HG03064 (cell line): ENCODE results near the gene EIPR1.
"Not testable (repeated sequence)": the region's sequence is repeated elsewhere in the genome, so short reads cannot be mapped to it uniquely, and the experiment has no call there.

Experiments used
- ATAC-seq: cut with Tn5 transposase; IDR thresholded peaks from one replicate; pipeline ENCODE4 v1.9.1; 2021; ENCODE audit warnings: low read depth; ENCODE audit not compliant: unreplicated experiment

The EIPR1 gene

DNA sequence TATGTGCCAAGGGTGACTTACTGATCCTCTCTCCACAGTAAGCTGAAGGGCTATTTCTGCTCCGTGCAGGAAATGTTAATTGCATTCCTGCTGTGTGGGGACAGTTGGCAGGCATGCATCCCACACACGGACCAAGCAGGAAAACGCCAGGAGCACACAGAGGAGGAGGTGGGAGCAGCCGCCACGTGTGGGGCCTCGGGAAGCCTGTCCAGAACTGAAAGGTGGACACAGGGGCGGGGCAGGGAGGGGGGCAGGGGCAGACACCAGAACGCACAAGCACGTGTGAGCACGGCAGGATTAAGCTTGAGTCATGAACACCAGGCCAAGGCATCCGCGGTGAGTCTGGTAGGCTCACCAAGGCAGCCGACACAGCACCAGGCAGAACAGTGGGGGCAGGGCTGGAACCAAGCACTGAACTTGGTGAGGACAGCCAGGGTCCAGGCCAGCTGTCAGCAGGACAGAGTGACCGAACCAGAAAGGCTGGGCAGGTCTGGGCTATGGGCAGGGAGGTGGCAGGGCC is 177.1 kb downstream of the EIPR1 start:
- no peak for ATAC-seq

DNA sequence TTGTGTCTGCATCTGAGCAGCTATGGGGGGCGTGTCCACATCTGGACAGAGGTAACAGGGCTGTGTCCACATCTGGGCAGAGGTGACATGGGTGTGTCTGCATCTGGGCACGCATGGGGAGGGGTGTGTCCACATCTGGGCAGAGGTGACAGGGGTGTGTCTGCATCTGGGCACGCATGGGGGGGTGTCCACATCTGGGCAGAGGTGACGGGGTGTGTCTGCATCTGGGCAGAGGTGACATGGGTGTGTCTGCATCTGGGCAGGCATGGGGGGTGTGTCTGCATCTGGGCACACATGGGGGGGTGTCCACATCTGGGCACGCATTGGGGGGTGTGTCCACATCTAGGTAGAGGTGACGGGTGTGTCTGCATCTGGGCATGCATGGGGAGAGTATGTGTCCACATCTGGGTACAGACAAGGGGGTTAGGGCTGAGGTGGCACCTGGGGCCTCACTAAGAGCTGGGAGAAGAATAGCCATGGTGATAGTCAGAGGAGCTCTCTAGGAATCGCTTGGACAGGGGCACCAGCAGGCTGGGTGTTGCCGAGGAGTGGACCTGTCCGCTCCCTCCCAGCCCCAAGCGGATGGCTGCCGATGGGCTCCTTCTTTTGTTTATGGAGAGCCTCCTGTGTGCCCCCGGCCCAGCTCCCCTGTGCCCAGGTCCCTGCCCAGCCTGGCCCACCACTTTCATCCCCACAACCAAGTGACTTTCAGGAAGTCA is 177.8 kb downstream of the EIPR1 start:
- no peak for ATAC-seq

DNA sequence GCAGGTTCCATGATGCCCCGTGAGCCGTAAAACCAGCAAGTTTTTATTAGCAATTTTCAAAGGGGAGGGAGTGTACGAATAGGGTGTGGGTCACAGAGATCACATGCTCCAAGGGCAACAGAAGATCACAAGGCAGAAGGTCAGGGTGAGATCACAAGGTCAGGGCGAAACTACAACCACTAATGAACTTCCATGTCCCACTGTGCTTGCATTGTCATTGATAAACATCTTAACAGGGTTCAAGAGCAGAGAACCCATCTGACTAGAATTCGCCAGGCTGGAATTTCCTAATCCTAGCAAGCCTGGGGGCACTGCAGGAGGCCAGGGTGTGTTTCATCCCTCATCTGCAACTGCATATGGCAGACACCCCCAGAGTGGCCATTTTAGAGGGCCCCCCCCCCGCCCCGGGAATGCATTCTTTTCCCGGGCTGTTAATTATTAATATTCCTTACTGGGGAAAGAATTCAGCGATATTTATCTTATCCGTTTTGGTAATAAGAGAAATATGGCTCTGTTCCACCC is 178.9 kb downstream of the EIPR1 start:
- not testable (repeated sequence) for ATAC-seq

DNA sequence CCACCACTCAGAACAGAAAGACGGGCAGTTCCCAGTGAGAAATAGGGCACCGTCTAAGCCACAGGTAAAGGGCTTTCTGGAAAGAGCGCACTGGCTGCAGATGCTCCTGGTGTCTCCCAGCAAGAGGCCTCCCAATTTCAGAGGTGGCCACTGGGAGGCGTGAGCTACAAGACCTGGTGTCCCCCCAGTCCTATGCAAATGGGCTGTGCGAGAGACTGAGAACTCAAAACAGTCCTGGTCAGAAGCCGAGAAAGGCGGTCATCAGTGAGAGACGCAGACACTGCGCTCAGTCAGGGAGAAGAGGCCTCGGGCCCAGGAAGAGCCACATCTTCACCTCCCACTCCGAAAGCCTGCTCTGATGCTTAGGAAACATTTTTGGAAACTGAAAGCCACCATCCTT is 179.5 kb downstream of the EIPR1 start:
- ATAC-seq: no peak

- ATAC-seq: no peak
These were observed 180.3 kb downstream of the EIPR1 start for GRCh38 chr2:3197308-3197707.

- ATAC-seq: no peak
These were observed 180.9 kb downstream of the EIPR1 start for GRCh38 chr2:3196716-3197115.

DNA sequence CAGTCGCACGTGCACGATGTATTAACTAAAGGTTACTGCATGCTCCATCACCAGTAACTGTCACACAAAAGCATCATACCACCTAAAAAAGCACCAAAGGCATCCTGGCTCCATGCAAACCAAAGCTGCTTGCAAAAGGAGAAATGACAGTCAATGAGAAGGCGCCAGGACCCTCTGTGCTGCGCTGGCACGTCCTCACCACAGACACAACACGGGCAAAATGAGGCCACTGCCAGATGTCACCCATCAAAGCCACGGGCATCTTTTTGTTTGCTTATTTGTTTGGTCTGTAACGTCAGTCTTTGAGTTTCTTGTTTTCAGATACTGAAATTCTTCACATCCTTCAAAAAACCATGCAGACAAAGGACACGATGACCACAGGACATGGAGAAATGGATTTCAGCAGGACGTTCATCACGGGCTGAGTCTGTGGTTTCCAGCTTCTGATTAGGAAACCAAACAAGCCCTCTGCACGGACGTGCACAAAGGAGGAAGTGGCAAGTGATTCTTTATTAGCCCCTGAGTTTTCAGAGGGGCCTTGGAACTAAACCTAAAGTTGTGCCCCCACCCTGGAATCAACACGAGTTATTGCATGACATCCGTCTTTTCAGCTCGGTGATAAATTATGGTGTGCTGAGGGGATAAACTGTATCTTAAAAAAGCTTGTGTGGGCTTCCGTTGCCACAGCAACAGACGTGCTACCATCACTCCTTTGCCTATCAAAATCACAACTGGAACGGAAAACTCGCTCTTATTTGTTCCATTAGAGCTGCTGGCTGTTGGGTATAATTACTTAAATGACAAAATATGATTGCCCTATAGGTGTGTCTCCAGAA is 181.8 kb downstream of the EIPR1 start:
- ATAC-seq: no peak

DNA sequence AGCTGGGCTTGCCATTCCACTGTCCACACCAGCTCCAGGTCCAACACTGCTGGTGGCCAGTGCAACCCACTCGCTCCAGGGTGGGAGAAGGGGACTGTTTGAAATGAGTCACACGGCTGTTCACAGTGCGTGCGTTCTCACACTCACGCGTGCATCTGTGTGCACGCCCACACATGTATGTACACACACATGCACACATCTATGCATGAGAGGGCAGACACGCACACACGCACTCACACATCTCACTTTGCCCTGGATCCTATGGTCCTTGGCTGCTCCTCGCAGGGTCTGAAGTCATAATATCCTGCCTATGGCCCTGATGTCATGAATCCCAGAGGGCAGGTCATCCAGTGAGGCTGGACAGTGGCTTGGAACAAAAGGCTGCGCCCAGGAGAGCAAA is 182.8 kb downstream of the EIPR1 start:
- no peak for ATAC-seq

GRCh38 chr2:3193443-3194330 is 183.9 kb downstream of the EIPR1 start:
- no peak for ATAC-seq

DNA sequence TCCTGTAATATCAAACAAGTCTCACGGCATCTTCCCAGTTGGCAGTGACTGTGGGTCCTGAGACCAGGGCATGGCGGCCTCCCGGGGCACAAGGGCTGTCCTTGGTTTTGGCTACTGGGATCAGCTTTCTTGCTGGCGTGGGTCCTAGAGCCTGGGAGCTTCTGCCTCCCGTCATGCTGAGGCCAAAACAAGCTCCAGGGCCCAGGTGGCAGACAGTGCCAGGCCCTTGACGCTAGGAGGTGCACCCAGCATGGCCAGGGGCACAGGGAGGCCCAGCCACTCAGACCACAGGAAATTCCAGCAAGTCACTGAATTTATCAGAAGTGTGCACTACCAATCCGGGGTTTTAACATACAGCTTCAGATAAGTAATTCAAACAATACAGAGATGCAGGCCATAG is 184.7 kb downstream of the EIPR1 start:
- ATAC-seq: no peak

- no peak for ATAC-seq
These were observed 185.3 kb downstream of the EIPR1 start for GRCh38 chr2:3192281-3192818.

DNA sequence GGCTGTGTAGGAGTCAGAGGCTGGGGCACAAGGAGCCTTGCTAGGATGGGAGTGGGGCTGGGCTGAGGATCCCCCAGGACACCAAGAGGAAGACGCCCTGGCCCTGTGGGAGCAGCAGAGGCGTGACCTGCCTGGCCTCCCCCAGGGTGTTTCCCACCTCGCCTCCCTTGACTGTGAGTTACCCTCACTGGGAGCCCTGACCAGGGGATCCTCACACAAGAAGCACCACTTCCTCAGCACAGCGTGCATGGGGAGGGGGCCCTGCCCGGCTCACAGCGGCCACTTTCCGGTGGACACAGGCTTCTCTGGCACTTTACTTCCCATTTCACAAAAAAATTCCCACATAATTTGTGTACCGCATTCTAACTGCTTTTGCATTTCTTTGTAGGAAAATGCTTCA is 187.7 kb downstream of the EIPR1 start:
- ATAC-seq: no peak

DNA sequence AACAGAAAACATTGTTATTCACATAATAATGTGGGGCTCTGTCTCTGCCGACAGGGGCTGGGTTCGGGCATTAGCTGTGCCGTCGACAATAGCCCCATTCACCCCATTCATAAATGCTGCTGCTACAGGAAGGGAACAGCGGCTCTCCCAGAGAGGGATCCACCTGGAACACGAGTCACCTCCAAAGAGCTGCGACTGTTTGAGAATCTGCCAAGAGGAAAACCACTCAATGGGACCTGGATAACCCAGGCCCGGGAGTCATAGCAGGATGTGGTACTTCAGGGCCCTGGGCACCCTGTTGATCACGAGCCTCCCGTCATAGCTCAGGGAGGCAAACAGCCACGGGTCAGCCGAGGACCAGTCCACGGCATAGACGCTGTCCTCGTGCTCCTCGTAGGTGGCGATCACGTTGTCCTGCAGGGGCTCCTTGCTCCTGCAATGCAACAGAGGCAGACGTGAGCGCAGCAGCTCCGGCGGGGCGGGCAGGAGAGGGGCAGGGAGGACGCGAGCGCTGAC is 188.5 kb downstream of the EIPR1 start:
- no peak for ATAC-seq

GRCh38 chr2:3188405-3188946 is 189.1 kb downstream of the EIPR1 start:
- no peak for ATAC-seq

DNA sequence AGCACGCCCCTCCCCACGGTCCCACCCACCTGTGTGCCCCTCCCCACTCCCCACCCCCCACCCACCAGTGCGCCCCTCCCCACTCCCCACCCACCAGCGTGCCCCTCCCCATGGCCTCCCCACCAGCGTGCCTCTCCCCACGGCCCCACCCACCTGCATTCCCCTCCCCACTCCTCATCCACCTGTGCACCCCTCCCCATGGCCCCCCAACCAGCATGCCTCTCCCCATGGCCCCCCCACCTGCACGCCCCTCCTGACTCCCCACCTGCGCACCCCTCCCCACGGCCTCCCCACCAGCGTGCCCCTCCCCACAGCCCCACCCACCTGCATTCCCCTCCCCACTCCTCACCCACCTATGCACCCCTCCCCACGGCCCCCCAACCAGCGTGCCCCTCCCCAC is 190.2 kb downstream of the EIPR1 start:
- ATAC-seq: no peak

- ATAC-seq: no peak
These were observed 190.9 kb downstream of the EIPR1 start for GRCh38 chr2:3186766-3187165.

DNA sequence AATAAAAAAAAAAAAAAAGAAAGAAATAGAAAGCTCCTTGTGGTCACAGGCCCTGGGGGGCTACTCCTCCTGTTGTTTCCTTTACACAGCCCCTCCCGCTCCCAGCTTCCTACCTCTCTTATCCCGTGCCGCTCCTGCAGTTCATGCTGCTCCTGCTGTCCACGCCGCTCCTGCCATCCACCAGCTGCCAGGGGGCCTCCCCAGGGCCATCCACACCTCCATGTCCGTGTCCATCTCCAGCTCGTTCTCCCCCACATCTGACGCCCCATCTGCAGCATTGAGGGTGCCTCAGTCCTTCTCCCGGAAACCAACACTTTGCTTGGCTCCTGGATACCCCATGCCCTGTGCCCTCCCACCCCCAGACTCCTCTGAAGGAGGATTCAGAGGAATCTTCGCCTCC is 191.7 kb downstream of the EIPR1 start:
- ATAC-seq: no peak

GRCh38 chr2:3185256-3185655 is 192.4 kb downstream of the EIPR1 start:
- no peak for ATAC-seq

GRCh38 chr2:3184167-3184566 is 193.5 kb downstream of the EIPR1 start:
- no peak for ATAC-seq

- no peak for ATAC-seq
These were observed 193.9 kb downstream of the EIPR1 start for GRCh38 chr2:3183766-3184165.
